ENCODE data around the gene OR2V2.
"Not testable (repeated sequence)": the region's sequence is repeated elsewhere in the genome, so short reads cannot be mapped to it uniquely, and the experiment has no call there.

OR2V2 gene, protein sequence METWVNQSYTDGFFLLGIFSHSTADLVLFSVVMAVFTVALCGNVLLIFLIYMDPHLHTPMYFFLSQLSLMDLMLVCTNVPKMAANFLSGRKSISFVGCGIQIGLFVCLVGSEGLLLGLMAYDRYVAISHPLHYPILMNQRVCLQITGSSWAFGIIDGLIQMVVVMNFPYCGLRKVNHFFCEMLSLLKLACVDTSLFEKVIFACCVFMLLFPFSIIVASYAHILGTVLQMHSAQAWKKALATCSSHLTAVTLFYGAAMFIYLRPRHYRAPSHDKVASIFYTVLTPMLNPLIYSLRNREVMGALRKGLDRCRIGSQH

DNA sequence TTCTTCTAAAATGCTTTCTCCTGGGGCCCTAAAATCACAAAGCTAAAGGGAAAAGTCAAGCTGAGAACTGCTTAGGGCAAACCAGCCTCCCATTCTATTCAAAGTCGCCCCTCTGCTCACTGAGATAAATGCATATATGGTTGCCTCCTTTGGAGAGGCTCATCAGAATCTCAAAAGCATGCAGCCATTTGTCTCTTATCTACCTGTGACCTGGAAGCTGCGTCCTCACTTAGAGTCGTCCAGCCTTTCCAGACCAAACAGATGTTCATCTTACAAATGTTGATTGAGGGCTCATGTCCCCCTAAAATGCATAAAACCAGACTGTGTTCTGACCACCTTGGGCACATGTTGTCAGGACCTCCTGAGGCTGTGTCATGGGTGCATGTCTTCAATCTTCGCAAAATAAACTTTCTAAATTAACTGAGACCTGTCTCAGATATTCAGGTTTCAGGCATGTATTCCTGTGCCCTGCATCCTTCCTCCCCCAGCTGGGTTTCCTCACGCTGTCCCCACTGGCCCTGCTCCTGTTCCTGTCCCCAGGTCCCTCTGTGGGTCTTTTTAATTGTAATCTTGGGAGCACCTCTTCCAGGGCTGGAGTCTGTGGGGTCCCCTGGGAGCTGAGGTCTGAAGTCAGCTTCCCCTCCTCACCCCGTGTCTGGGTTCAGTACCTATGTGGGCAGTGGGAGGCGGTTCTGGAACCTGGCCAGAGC is at the start of gene OR2V2:
TSS of gene OR2V2 (plus strand) at position 660 of the 710 bp plus-strand sequence. CDS start 7,357 bp downstream, outside the sequence.
- DNase-seq (ENCODE audit: low read depth in 2 of 2): not testable (repeated sequence)

DNA sequence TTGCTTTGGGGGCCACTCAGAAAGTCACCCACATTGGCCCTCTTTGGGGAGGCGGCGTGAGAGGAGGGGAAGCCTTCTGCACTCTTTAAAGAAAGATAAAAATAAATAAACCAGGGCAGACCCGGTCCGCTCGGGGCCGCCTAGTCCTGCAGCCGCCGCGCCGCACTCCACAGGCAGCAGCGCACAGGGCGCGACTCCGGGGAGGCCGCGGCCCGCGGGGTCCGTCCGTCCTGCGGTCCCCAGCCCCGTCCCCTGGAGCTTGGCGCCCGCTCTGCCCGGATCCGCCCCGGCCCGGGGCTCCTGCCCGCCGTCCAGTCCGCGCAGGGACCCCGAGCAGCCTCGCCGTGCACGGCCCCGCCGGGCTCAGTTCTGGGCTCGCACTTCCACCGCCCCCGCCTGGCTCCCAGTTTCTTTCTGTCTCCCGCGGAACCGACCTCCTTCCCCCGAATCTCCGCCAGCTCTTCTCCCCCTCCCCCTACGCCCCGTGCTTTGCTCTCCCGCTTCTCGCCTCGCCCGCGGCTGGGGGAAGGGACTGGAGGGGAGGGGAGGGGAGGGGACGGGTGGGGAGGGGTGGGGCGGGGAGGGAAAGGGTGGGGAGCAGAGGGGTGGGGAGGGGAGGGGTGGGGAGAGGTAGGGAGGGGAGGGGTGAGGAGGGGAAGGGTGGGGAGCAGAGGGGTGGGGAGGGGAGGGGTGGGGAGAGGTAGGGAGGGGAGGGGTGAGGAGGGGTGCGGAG is 49.5 kb upstream of the OR2V2 start:
- DNase-seq (ENCODE audit: low read depth in 2 of 2): not testable (repeated sequence)

DNA sequence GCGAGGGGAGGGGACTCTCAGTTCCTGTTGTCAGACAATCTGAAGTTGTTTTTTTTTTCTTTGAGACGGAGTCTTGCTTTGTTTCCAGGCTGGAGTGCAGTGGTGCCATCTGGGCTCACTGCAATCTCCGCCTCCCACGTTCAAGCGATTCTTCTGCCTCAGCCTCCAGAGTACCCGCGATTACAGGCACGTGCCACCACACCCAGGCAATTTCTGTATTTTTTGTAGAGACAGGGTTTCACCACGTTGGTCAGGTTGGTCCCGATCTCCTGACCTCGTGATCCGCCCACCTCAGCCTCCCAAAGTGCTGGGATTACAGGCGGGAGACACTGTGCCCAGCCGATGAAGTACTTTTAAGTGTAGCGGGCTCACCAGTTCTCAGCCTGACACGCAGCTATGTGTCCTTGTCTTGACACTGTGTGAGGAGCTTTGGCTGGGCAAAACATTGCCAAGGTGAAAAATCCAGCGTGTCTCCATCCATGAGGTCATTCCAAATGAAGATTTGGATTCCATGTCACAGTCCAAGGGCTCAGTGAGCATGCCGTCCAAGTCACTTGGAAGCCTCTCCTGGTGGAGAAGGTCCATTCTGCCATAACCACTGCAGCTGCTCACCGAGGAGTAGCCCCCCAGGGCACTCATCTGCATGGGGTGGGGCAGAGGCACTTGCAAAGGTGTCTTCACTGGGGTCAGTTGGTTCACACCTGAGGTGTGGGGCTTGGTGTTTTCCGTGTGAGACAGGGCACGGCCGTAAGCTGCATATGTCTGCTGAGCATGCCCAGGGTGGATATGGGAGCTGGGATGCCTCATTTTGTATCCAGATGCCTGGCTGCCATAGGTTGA is 48.4 kb upstream of the OR2V2 start:
- no peak for DNase-seq (ENCODE audit: low read depth in 2 of 2)

DNA sequence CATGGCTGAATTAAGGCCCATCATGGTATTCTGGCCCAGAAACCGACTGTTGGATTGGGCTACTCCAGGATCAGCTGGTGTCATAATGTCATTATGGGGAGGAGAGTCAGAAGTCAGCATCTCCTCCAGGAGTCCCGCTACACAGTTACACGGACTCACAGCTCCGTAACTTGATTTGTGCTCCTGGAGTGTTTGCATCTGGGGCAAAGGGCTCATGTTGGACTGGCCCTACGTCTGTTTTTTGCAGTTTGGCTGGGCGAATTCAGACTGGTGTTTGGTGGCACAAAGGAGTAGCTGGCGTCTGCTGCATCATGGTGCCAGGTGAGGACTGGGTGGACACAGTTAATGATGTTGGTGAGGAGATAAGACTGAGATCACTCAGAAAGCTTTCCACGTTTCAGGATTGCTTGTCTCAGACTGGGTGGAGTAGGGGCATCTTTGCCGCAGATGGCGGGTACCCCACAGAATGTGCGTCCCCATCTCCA is 47.7 kb upstream of the OR2V2 start:
- DNase-seq (ENCODE audit: low read depth in 2 of 2): no peak

DNA sequence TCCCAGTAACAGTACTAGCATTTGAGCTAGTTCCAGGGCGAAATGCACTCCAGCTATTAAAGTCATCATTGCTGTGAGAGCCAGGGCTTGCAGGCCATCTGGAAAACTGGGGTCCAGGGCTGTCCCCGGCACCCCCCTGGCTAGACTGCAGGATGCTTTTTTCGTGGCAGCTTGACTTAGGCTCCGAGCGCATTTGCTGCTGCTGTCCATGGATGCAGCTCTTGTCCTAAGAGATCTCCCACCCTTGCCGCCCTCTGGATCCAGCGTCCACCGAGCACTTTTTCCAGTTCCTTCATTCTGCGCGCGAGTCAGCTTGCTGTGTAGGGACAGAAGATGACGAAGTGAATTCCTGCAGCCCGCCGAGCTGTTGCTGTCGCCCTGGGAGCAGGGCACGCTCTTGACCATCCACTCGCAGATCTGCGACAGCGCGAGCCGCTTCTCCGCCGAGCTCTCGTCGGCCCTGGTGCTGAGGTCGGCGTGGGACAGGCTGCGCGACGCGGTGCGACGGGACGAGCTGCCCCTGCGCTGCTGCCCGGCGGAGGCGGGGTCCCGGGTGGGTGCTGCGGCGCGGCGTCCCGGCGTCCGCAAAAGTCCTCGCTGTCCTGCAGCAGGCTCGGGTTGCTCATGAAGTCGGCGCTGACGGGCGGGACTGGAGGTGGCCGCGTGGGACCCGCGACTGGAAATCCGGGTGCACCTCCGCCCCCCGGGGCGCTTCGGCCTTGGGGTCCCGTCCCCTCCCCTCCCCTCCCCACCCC is 47.1 kb upstream of the OR2V2 start:
- DNase-seq (ENCODE audit: low read depth in 2 of 2): no peak

DNA sequence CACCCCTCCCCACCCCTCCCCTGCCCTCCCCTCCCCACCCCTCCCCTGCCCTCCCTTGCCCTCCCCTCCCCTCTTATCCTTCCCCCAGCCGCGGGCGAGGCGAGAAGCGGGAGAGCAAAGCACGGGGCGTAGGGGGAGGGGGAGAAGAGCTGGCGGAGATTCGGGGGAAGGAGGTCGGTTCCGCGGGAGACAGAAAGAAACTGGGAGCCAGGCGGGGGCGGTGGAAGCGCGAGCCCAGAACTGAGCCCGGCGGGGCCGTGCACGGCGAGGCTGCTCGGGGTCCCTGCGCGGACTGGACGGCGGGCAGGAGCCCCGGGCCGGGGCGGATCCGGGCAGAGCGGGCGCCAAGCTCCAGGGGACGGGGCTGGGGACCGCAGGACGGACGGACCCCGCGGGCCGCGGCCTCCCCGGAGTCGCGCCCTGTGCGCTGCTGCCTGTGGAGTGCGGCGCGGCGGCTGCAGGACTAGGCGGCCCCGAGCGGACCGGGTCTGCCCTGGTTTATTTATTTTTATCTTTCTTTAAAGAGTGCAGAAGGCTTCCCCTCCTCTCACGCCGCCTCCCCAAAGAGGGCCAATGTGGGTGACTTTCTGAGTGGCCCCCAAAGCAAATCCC is 46.2 kb upstream of the OR2V2 start:
- not testable (repeated sequence) for DNase-seq (ENCODE audit: low read depth in 2 of 2)

DNA sequence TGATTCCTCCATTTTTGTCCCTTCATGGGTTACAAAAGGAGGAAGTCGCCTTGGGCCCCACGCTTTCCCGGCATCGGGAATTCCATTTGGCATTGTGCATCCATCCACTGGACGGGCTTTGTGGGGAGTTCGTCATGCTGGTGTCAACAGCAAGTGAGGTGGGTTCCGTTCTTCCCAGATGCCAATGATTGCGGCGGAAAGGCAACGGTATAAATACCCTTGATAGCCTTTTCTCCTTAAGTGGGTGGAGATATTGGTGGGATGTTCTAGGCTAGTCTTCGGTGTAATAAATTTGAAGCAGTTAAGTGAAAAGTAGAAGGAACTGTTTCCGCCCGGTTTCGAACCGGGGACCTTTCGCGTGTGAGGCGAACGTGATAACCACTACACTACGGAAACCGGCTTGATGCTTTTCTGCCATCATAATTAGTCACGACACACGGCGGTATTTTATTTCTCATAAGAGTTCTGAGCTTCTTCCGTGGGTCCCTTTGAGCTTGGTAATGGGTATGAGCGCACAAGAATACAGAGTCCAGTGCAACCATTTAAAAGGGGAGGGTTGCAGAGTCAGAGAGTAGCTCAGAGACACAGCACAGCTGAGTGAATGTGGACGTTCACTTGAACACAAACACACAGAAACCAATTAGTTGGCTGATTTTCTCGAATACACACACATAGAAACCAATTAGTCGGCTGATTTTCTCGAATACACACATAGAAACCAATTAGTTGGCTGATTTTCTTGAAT is 45.3 kb upstream of the OR2V2 start:
- not testable (repeated sequence) for DNase-seq (ENCODE audit: low read depth in 2 of 2)

DNA sequence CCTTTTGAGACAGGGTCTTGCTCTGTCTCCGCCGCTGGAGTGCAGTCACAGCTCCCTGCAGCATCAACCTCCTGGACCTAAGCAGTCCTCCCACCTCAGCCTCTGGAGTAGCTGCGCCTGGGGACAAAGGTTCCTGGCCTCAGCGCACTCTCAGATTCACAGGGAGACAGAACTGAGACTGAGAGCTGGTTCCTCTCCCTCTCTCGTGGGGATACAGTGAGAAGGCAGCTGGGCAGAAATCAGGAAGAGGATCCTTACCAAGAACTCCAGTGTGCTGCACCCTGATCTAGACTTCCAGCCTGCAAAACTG is 43.2 kb upstream of the OR2V2 start:
- DNase-seq (ENCODE audit: low read depth in 2 of 2): not testable (repeated sequence)

DNA sequence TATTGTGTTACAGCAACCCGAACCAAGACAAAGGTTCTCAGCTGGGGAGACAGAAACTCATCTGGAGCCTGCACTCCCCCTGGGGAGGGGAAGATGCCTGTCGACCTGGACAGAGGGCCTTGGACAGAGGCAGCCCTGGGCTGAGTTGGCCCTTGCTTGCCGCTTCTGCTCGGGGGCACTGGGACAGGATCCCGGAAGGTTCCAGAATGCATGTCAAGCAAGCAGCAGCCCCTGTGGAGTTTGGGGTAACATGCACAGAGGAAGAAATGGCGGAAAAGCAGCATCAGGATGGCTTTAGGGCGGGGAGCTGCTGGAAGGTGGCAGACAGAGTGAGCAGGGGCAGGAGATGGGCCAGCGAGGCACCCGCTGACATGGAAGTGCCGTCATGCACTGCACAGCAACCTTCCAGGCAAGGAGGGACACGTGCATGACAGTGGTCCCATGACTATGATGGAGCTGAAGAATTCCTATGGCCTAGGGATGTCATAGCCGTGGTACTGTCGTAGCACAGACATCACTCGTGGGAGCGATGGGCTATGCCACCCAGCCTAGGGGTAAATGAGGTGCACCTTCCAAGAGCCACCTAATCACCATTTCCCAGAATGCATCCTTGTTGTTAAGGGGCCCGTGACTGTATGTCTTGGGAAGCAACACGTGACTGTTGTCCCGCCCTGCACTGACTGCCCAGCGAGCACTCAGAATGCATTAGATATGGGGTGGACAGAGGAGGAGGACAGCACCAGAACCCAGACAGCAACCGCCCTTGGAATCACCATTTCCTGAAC is 42.6 kb upstream of the OR2V2 start:
- not testable (repeated sequence) for DNase-seq (ENCODE audit: low read depth in 2 of 2)

DNA sequence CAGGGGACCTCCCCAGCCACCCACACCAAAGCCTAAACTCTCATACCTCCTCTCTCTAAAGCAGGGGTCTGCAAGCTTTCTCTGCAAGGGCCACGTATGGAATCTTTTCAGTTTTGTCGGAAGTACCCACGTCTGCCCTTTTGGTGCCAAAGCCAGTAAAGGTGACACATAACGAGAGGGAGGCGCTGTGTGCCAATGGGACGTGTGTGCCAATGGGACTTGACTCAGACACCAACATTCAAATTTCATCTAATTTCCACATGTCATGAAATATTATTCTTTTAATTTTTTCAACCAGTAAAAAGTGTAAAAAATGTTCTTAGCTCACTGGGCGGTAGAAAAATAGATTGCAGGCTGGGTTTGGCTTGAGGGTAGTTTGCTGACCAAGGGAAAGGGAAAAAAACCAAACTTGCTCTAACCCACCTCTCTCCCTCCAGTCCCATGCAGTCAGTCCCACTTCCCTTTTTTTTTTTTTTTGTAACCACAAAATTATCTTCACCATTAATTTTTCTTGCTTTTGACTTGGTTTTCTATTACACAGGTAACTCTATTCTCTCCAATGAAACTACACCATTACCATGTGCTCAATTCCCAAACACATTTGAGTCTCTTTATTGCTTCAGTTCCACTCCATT is 41.9 kb upstream of the OR2V2 start:
- DNase-seq (ENCODE audit: low read depth in 2 of 2): no peak

DNA sequence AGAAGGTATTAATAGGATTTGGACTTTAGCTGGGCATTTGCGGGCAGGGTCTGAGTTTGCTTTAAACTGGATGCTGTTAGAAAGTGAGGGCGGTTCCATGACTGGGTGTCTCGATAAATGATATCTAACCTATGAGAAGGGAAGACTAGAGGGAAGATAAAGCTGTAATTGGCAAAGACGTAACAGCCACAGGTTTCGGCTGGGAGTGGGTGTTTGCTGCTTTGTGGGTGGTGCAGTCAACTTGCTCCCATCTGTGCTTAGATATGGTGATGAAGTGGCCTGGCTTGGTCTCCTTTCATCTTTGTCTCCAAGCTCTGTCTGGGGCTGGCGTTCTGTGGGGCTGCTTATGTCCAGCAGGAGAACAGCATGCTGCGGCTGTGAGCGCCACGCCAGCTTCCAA is 39.7 kb upstream of the OR2V2 start:
- no peak for DNase-seq (ENCODE audit: low read depth in 2 of 2)

DNA sequence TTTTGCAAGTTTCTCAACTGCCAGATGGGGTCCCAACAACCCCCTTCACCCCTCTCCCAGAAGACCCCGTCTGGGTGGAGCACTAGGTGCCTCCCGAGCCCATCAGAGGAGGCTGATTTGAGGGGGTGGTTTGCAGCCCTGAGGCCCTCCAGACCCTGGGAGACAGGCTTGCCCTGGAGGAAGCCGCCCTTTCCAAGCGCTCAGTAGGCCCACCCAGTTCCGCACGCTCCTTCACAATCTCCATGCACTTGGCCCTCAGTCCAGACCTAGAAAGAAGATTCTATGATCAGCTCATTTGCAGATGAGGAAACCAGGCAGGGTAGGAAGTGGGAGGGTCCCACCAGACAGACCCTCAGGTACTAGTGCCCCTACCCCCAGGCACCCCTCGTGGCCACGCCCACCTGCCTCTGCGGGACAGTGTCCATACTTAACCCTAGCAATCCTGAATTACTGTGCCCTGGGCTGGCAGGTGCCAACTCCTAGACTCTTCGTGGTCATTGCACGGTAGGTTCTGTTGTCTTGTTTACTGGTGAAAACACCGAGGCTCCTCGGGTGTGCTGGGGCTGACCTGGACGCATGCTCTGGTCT is 38.7 kb upstream of the OR2V2 start:
- DNase-seq (ENCODE audit: low read depth in 2 of 2): no peak

DNA sequence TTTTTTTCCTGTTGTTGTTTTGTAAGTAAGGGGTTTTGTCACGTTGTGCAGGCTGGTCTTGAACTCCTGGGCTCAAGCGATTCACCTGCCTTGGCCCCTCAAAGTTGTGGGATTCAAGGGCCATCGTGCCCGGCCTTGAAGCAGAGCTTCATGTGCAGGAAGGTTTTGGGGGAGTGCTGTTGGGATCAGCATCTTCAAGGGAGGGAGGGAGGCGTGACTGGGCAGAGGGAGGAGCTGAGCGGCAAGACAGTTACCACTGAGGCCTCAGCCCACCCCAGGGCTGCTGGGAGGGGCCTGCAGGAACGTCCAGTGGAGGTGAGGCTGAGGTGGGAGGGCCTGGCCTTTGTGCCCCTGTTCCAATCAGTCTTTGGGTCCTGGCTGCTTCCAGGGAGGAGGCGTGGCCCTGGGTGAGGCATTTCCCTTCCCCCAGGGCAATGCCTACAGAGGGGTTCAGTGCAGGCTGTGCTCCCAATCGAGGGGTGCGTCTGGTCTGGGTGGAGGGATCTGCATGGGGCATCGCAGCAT is 37.8 kb upstream of the OR2V2 start:
- DNase-seq (ENCODE audit: low read depth in 2 of 2): no peak

DNA sequence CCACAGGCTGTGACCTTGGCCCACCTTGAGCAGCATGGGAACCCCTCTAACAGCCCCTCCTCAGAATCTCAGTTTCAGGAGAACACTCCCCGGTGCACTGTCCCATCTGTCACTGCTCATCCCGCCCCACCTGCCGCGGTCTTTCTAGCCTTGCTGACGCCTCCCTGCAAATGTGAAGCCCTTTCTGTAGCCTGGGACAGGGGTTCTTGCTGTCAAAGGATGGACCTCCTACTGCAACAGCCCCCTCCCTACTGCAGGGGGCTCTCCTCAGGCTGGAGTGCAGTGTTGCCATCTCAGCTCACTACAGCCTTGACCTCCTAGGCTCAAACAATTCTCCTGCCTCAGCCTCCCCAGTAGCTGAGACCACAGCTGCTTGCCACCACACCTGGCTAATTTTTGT is 36.4 kb upstream of the OR2V2 start:
- no peak for DNase-seq (ENCODE audit: low read depth in 2 of 2)

DNA sequence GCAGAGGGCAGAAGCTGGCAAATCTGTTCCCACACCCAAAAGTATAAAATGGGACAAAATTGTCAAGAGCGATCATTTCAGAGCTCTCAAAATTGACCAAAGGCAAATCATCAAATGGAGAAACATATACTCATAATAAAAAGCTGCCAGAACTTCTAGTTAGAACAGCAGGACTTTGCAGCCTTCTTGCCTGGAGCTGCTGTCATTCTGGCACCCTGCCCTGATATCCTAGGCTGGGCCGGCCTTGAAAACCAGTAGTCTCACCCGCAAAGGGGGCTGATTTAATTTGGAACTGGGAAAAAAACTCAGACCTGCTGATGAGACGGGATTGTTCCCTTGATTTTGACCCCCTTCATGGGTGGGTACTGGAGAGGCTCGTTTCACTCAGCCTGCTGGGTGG is 34.9 kb upstream of the OR2V2 start:
- DNase-seq (ENCODE audit: low read depth in 2 of 2): no peak

DNA sequence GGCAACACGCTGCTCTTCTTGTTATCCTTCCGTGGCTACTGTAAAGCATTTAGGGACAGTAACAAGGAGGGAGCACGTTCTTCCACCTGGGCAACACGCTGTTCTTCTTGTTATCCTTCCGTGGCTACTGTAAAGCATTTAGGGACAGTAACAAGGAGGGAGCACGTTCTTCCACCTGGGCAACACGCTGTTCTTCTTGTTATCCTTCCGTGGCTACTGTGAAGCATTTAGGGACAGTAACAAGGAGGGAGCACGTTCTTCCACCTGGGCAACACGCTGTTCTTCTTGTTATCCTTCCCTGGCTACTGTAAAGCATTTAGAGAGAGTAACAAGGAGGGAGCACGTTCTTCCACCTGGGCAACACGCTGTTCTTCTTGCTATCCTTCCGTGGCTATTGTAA is 33.8 kb upstream of the OR2V2 start:
- DNase-seq (ENCODE audit: low read depth in 2 of 2): not testable (repeated sequence)

DNA sequence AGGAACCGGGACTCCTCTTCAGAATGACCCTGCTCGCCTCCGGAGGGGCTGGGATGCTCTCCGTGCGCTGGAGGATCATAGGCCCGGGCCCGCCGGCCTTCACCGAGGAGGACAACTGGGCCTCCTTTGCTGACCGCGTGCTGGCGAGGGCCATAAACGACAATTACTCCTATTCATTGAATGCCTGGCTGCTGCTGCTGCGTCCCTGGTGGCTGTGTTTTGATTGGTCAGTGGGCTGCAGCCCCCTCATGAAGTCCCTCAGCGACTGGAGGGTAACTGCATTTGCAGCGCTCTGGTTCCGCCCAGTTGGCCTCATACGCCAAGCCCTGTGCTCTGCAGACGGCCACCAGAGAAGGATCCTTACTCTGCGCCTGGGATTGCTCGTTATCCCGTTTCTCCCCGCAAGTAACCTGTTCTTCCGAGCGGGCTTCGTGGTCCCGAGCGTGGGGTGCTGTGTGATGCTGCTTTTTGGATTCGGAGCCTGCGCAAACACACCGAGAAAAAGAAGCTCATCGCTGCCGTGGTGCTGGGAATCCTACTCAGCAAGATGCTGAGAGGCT is 33.0 kb upstream of the OR2V2 start:
- no peak for DNase-seq (ENCODE audit: low read depth in 2 of 2)

All from stimulated activated CD4-positive, alpha-beta T cell treated with anti-CD3 and anti-CD28 coated beads, Interleukin-1b, Interleukin-23, amount 100 ng/mL, for 4 hours (primary cell).